ENCODE results near the gene LRFN3.
"Not testable (repeated sequence)": the region's sequence is repeated elsewhere in the genome, so short reads cannot be mapped to it uniquely, and the experiment has no call there.

LRFN3 gene

DNA sequence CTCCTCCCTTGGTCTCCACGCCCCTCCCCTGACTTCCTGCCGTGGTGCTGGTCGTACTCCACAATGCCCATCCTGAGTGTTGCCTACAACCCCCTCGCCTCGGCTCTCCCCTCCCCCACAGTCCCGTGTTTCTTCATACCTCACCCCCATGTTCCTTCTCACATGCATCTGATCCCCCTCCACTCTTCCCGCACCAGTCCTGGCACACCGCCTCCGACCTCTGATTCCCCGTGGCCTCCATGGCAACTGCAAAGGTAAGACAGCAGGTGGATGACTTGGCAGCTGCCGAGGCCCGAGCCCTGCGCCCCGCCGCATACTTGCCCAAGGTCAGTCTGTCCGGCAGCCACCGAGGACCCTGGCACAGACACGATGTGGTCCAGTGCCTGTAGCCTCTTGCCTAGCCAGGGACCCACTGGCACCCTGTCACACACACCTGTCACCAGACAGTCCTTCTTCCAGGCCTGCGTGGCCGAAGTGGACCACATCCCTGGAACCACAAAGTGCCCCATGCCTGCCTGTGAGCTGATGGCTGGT, 42.7 kb downstream of the LRFN3 start:
- DNase-seq = no peak

DNA sequence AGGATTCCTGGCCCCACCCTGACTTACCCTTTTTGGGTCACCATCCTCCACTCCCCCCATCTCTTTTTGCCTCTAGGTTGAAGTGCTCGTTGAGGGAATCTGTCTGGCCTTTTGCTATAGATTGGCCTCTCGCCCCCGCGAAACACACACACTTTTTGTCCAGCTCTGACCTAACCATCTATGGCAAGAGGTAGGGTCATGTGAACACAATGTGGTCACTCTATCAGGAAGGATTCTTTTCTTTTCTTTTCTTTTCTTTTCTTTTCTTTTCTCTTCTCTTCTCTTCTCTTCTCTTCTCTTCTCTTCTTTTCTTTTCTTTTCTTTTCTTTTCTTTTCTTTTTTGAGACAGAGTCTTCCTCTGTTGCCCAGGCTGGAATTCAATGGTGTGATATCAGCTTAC, 44.8 kb downstream of the LRFN3 start:
- not testable (repeated sequence) for DNase-seq

DNA sequence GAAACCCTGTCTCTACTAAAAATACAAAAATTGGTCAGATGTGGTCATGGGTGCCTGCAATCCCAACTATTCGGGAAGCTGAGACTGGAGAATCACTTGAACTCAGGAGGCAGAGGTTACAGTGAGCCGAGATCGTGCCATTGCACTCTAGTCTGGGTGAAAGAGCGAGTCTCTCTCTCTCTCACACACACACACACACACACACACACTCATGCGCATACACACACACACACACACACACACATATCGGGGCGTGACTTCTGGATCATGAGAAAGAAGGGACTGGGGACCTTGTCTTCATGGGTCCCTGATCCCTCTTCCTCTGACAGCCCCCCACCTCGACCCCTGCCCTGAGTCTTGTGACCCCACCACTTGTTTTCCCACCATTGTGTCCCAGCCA, 47.0 kb downstream of the LRFN3 start:
- DNase-seq = no peak

DNA sequence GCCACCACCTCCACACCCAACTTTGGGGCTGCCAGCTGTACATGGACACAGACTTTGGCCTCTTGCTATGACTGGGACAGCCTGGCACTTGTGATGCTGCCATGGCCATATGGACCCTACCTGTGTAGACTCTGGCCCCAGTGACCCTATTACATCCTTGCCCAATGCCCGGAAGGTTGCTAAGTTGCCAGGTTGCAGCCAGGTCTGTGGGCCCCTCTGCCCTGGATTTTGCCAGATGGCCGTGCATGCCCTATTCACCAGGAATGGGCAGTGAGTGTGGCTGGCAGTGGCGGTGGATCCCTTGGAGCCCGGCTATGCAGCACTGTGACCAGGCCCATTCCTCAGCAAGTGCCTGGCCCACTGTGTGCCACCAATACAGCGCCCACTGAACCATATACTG, 49.9 kb downstream of the LRFN3 start:
- DNase-seq = no peak

DNA sequence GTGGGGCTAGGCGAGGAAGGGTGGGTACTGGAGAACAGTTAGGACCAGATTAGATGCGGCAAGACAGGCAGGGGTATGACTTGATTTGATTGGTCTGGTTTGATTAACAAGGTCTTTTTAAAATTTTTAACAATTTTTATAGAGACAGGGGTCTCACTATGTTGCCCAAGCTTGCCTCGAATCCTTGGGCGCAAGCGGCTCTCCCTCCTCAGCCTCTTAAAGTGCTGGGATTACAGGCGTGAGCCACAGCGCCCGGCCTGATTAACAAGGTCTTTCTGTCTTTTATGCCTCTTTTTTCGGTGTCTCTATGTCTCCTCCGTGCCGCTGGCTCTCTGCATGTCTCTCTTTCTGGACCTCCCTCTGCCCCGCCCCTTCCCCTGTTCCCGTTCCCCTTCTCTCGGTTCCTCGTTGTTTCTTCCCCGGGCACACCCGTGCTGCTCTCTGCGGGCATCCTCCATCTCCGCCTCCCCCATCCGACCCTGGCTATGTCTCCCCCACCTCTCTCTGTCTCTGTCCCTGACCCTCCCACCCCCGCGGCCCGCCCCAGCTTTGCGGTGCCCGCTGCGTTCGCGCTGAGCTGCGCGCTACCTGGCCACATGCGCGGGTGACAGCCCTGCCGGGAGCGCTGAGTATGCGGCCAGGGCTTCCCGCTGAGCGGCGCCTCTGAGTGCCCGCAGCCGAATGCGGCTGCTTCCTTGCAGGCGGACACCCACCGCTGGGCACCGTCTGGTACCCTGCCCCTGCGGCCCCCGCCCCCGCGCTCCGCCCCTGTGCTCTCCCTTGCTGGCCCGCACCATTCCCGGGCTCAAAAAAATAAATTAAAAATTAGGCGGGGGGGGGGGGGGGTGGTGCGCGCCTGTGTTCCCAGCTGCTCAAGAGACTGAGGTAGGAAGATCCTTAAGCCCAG, 50.7 kb downstream of the LRFN3 start:
- DNase-seq = peak; percentile 64

DNA sequence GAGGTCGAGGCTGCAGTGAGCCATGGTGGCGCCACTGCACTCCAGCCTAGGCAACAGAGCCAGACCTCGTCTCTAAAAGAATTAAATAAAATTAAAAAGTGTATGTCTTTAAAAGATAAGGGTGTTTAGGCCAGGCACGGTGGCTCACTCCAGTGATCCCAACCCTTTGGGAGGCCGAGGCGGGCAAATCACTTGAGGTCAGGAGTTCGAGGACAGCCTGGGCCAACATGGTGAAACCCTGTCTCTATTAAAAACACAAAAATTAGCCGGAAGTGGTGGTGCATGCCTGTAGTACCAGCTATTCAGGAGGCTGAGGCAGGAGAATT, 51.4 kb downstream of the LRFN3 start:
- DNase-seq = no peak

DNA sequence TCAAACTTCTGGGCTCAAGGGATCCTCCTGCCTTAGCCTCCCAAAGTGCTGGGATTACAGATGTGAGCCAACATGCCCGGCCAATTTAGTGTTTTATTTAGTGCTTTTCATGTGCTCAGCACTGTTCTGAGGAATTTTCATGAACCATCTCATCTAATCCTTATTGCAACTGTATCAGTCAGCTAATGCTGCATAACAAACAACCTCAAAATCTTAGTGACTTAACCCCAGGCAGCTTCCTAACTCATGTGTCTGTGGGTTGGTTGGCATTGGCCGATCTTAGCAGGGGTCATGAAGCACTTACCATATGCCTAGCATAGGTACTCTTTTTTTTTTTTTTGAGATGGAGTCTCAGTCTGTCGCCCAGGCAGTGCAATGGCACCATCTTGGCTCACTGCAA, 52.6 kb downstream of the LRFN3 start:
- DNase-seq = no peak

DNA sequence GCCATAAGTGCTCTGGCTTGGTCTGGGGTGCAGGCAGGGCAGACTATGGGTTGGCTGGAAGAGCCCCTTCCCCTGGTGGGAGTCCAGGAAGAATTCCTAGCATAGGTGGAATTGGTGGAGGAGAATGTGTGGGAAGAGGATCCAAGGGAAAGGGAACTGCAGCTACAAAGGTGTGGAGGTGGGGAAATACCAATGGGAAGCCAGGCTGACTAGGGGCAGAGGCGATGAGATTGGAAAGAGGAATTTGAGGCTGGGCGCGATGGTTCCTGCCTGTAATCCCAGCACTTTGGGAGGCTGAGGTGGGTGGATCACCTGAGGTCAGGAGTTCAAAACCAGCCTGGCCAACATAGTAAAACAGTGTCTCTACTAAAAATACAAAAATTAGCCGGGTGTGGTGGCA, 54.0 kb downstream of the LRFN3 start:
- DNase-seq = no peak

DNA sequence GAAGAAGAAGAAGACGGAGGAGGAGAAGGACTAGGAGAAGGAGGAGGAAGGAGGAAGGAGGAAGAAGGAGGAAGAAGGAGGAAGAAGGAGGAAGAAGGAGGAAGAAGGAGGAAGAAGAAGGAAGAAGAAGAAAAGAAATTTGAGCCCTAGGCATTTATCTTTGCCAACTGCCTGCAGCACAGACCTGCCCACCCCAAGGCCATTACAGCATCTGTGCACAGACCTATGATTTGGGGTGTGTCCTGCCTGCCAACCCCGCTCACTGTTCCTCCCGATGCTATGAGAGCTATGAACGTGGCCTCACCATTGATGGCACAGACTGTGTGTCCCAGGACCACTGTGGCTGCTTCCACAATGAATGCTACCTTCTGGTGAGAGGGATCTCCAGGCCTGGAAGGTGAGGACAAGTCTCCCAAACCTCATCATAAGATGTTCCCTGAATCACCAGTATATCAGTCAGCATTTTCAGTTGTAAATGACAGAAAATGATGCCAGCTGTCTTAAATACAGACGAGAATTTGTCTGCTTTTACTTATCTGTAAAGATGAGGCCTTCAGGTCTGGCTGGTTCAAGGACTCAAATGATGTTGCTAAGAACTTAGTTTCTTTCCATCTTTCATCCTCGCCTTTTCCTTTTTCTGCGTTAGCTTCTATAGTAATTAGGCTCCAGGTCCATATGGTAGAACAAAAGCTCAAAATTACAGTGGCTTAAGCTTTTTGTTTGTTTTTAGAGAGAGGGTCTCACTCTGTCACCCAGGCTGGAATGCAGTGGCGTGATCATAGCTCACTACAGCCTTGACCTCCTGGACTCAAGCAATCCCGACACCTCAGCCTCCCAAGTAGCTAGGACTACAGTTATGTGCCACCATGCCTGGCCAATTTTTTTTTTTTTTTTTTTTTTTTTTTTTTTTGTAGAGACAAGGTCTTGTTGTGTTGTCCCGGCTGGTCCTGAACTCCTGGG, 54.9 kb downstream of the LRFN3 start:
- no peak for DNase-seq

DNA sequence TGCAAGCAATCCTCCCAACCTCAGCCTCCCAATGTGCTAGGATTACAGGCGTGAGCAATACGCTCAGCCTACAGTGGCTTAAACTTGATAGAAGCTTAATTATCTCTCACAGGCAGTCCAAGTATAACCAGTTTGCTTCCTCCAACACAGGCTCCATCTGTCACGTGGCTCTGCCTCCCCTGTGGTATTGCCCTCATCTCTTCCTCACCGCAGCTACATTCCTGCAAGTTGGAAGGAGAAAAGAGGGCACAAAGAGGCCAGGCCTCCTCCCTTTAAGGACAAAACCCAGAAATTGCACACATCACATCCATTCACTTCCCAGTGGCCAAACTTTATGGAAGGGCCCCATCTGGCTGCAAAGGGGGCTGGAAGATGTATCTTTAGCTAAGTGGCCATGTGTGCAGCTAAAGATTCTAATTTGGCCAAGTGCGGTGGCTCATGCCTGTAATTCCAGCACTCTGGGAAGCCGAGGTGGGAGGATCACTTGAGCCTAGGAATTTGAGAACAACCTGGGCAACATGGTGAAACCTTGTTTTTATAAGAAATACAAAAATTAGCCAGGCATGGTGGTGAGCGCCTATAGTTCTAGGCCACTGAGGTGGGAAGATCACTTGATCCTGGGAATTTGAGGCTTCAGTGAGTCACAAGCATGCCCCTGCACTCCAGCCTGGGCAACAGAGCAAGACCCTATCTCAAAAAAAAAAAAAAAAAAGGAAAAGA, 55.7 kb downstream of the LRFN3 start:
- DNase-seq = no peak

DNA sequence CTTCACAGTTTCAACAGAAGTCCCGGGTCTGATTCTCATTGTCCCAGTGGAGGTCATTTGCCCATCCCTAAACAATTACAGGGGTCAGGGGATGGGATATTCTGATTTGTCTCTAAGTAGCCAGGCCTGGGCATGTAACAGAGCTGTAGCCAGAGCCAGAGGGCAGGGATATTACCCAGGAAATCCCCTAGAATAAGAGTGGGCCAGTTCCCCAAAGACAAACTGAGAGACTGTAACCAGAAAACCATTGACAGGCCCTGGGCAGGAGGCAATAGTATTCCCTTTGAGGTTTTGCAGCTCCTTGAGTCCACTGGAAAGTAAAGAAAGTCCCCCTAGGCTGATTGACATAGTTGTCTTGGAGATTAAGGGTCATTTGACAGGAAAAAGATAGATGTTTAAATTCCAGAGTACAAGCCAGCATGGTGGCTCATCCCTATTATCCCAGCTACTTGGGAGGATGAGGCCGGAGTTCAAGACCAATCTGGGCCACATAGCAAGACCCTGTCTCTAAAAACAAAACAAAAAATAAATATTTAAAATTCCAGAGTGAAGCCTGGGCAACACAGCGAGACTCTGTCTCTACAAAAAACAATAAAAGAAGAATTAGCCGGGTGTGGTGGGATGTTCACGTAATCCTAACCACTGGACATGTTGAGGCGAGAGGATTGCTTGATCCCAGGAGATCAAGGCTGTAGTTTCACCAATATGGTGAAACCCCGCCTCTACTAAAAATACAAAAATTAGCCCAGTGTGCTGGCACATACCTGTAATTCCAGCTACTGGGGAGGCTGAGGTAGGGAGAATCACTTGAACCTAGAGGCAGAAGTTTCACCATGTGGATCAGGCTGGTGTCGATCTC, 57.0 kb downstream of the LRFN3 start:
- DNase-seq = no peak

DNA sequence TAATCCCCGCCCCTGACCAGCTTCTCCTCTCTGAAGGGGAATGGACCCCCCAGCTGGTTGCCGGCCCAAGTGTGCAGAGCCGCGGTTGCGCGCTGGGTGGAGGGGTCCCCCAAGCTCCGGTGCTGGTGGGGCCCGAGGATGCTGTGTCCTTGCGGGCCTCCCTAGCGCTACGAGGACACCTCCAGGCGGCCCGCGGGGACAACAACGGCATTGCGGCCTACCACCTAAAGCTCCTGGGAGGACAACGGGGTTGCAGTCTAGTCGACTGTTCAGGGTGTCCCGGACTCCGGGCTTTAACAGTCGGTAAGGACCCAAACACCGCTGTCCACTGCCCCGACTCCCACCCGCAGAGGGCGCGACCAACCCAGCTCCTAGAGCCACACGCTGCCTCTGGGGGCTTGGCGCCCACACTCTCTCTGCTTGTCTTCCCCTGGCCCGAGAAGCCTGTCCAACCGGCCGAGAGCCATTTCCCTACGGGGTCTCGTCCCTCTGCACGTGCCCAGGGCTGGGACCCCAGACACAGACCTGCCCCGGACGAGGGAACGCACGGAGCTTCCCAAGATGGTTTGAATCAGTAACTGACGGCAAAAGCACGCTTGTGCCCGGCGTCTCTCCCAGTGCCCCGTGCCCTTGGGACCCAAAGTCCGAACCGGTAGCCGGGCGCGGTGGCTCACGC, 57.9 kb downstream of the LRFN3 start:
- DNase-seq = peak; percentile 25
